Liver (tissue), 9 donors: ENCODE results near the gene GIMAP8. TPM values are rescaled to one million over a fixed set of nuclear protein-coding genes. Genes with fewer than 3 reads are reported as not detected.

Experiments used
- DNase-seq: peaks from one replicate; pipeline ENCODE4 v3.0.0-alpha.2; 2017; ENCODE audit warnings: low spot score
- H3K27ac ChIP-seq, 2 donors: one replicate each; pipeline ENCODE4 v1.7.0; 2013; ENCODE audit warnings: inconsistent platforms in 2 of 2, low read length in 2 of 2, control low read depth in 1 of 2, low read depth in 1 of 2, mild to moderate bottlenecking in 1 of 2
- H3K27me3 ChIP-seq, 4 donors: one replicate each; pipeline versions ENCODE4 v1.6.1 to v1.7.0; 2013; ENCODE audit warnings: low read length in 3 of 4, inconsistent platforms in 1 of 4, mild to moderate bottlenecking in 1 of 4, moderate library complexity in 1 of 4; ENCODE audit not compliant: control insufficient read depth in 4 of 4, insufficient read depth in 4 of 4
- H3K36me3 ChIP-seq, 4 donors: one replicate each; pipeline versions ENCODE4 v1.6.1 to v1.7.0; 2013; ENCODE audit warnings: low read length in 3 of 4, mild to moderate bottlenecking in 3 of 4, low read depth in 1 of 4, moderate library complexity in 1 of 4; ENCODE audit not compliant: control insufficient read depth in 4 of 4, insufficient read depth in 3 of 4
- H3K4me1 ChIP-seq, 4 donors: one replicate each; pipeline versions ENCODE4 v1.6.1 to v1.7.0; 2013; ENCODE audit warnings: low read length in 3 of 4, mild to moderate bottlenecking in 3 of 4, moderate library complexity in 1 of 4; ENCODE audit not compliant: control insufficient read depth in 4 of 4, insufficient read depth in 4 of 4
- H3K4me3 ChIP-seq, 3 donors: one replicate each; pipeline versions ENCODE4 v1.6.1 to v1.7.0; 2013; ENCODE audit warnings: low read length in 3 of 3, control low read depth in 1 of 3, low read depth in 1 of 3, mild to moderate bottlenecking in 1 of 3
- H3K9ac ChIP-seq, 2 donors: one replicate each; pipeline ENCODE4 v1.7.0; 2013; ENCODE audit warnings: low read length in 2 of 2, mild to moderate bottlenecking in 2 of 2, moderate library complexity in 2 of 2, control low read depth in 1 of 2, low read depth in 1 of 2
- H3K9me3 ChIP-seq, 4 donors: one replicate each; pipeline versions ENCODE4 v1.6.1 to v1.7.0; 2013; ENCODE audit warnings: low read length in 3 of 4; ENCODE audit not compliant: control insufficient read depth in 4 of 4
- EGR1 ChIP-seq, 2 donors: IDR thresholded peaks; 2 replicates each; pipeline ENCODE4 v1.6.1; 2016 to 2018; ENCODE audit warnings: antibody characterized with exemption in 2 of 2, low read depth in 2 of 2
- FOXA1 ChIP-seq: IDR thresholded peaks from 2 replicates; pipeline ENCODE4 v1.6.1; 2016; ENCODE audit warnings: antibody characterized with exemption
- FOXA2 ChIP-seq: IDR thresholded peaks from 2 replicates; pipeline ENCODE4 v1.6.1; 2016; ENCODE audit warnings: antibody characterized with exemption
- GABPA ChIP-seq, 2 donors: IDR thresholded peaks in 1 of 2; conservative IDR thresholded peaks in 1 of 2; 2 replicates each; pipeline ENCODE4 v1.6.1; 2016; ENCODE audit warnings: antibody characterized with exemption in 2 of 2, mild to moderate bottlenecking in 1 of 2, moderate library complexity in 1 of 2
- HNF4G ChIP-seq: IDR thresholded peaks from 2 replicates; pipeline ENCODE4 v1.6.1; 2016; ENCODE audit warnings: antibody characterized with exemption
- JUND ChIP-seq, 2 donors: IDR thresholded peaks; 2 replicates each; pipeline ENCODE4 v1.6.1; 2016; ENCODE audit warnings: antibody characterized with exemption in 2 of 2
- NR2F2 ChIP-seq: IDR thresholded peaks from 2 replicates; pipeline ENCODE4 v1.6.1; 2016; ENCODE audit warnings: antibody characterized with exemption
- RAD21 ChIP-seq, 2 donors: IDR thresholded peaks; 2 replicates each; pipeline ENCODE4 v1.6.1; 2016; ENCODE audit warnings: antibody characterized with exemption in 2 of 2, mild to moderate bottlenecking in 2 of 2
- RXRA ChIP-seq, 2 donors: IDR thresholded peaks; 2 replicates each; pipeline ENCODE4 v1.6.1; 2017 to 2018; ENCODE audit warnings: antibody characterized with exemption in 2 of 2, mild to moderate bottlenecking in 1 of 2
- SP1 ChIP-seq: IDR thresholded peaks from 2 replicates; pipeline ENCODE4 v1.6.1; 2018; ENCODE audit warnings: antibody characterized with exemption, mild to moderate bottlenecking
- TAF1 ChIP-seq: conservative IDR thresholded peaks from 2 replicates; pipeline ENCODE4 v1.6.1; 2016; ENCODE audit warnings: antibody characterized with exemption, mild to moderate bottlenecking
- YY1 ChIP-seq: IDR thresholded peaks from 2 replicates; pipeline ENCODE4 v1.6.1; 2016; ENCODE audit warnings: antibody characterized with exemption, mild to moderate bottlenecking
- WGBS: extraction: QIAGEN DNeasy Blood & Tissue Kit; methylation state at CpG from one replicate; pipeline ENCODE4 v1.1.7; 2013; 5-methylcytosine and 5-hydroxymethylcytosine counted together
- polyA plus RNA-seq, 2 donors: library from polyadenylated mRNA; stranded (reverse) in 1 of 2; unstranded in 1 of 2; fragments of 200-250 nt in 1 of 2; fragments of >200 nt in 1 of 2; fragmentation: Nextera tagmentation in 1 of 2; extraction: Ambion mirVana in 1 of 2; gene quantifications; one replicate each; pipeline versions ENCODE4 v1.2.1 to v1.2.3, GENCODE V29; 2013 to 2015
- total RNA-seq, 2 donors: library from RNA; depleted of rRNA; stranded (reverse); fragments of >200 nt; gene quantifications; one replicate each; pipeline ENCODE4 v1.2.3, GENCODE V29; 2014
- TF ChIP-seq, protein P1 (sequence below): fragments of 150-350 bp; IDR thresholded peaks from 2 replicates; pipeline ENCODE4 v1.5.1; 2017; ENCODE audit warnings: improper control_type of control experiment, low read depth, low read length; ENCODE audit not compliant: missing input control
- TF ChIP-seq, protein P2 (sequence below): IDR thresholded peaks from 2 replicates; pipeline ENCODE4 v1.6.1; 2016; ENCODE audit warnings: antibody characterized with exemption, mild to moderate bottlenecking
- TF ChIP-seq, protein P3 (sequence below): IDR thresholded peaks from 2 replicates; pipeline ENCODE4 v1.6.1; 2016; ENCODE audit warnings: antibody characterized with exemption
- TF ChIP-seq, protein P4 (sequence below): IDR thresholded peaks from 2 replicates; pipeline ENCODE4 v1.6.1; 2016; ENCODE audit warnings: antibody characterized with exemption
- donor health status: healthy.
- donor health status: healthy.
- donor health status: healthy.
- donor health status: healthy.
- donor health status: healthy.

GIMAP8 gene
- total and polyA plus RNA-seq, 4 donors = 1.6 to 9.4 (median 7.6) TPM

DNA sequence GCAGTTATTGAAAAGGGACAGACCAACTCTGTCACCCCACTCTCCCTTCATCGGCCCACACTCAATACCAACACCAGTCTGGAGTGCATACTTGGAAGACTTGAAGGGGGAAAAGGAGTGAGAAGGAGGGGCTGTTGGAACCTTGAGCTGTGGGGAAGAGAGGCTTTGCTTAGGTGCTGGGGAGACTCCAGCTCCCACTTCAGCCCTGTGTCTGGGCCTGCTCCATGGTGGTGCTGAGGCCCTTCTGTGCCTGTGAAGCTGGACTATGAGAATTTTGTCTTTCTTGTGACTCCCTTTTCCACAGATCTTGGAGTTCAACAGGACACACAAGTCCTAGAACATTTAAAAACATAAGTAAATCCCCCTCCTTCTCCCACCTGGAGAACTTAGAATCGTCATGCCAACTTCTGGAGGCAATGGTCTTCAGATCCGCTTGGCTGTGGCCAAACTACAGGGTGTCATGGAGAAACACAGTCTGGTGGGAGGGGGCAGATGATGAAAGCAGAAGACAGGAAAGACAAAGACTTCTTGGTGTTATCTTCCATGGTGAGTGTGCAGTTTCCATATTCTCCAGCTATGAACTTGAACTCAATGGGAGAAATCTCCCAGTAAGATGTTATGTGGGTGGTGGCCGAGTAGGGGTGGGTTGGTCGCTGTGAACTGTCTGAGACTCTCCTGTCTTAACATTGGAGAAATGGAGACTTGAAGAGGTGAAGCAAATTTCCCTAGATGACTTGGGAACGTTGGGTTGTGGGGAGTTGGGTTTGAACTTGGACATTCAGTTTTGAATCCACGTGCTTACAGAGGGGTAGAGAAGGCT lies 18.4 kb upstream of the GIMAP8 start:
- H3K4me3 ChIP-seq = no peak overlapping the region
- no peaks in the 10 kb centered on the region for H3K36me3 ChIP-seq
- no peaks in the 10 kb centered on the region for H3K4me1 ChIP-seq
- 91% methylated on average over 7 of the region's 7 CpGs for whole genome bisulfite sequencing
- DNase-seq = no peak
- no peaks in the 10 kb centered on the region for H3K9me3 ChIP-seq
- no peaks in the 10 kb centered on the region for H3K27me3 ChIP-seq
- no peak overlapping the region for H3K9ac ChIP-seq
- TF ChIP-seq NR2F2 (no peak), FOXA2 (no peak), GABPA (IDR thresholded peaks at IDR 0.05 in 1 of 2, conservative IDR thresholded peaks at IDR 0.05 in 1 of 2) (no peak), JUND (IDR thresholded peaks at IDR 0.05) (no peak), SP1 (no peak), RXRA (IDR thresholded peaks at IDR 0.05) (no peak), YY1 (no peak)
- TF ChIP-seq, protein P1, sequence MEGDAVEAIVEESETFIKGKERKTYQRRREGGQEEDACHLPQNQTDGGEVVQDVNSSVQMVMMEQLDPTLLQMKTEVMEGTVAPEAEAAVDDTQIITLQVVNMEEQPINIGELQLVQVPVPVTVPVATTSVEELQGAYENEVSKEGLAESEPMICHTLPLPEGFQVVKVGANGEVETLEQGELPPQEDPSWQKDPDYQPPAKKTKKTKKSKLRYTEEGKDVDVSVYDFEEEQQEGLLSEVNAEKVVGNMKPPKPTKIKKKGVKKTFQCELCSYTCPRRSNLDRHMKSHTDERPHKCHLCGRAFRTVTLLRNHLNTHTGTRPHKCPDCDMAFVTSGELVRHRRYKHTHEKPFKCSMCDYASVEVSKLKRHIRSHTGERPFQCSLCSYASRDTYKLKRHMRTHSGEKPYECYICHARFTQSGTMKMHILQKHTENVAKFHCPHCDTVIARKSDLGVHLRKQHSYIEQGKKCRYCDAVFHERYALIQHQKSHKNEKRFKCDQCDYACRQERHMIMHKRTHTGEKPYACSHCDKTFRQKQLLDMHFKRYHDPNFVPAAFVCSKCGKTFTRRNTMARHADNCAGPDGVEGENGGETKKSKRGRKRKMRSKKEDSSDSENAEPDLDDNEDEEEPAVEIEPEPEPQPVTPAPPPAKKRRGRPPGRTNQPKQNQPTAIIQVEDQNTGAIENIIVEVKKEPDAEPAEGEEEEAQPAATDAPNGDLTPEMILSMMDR = no peak
- TF ChIP-seq, protein P2, sequence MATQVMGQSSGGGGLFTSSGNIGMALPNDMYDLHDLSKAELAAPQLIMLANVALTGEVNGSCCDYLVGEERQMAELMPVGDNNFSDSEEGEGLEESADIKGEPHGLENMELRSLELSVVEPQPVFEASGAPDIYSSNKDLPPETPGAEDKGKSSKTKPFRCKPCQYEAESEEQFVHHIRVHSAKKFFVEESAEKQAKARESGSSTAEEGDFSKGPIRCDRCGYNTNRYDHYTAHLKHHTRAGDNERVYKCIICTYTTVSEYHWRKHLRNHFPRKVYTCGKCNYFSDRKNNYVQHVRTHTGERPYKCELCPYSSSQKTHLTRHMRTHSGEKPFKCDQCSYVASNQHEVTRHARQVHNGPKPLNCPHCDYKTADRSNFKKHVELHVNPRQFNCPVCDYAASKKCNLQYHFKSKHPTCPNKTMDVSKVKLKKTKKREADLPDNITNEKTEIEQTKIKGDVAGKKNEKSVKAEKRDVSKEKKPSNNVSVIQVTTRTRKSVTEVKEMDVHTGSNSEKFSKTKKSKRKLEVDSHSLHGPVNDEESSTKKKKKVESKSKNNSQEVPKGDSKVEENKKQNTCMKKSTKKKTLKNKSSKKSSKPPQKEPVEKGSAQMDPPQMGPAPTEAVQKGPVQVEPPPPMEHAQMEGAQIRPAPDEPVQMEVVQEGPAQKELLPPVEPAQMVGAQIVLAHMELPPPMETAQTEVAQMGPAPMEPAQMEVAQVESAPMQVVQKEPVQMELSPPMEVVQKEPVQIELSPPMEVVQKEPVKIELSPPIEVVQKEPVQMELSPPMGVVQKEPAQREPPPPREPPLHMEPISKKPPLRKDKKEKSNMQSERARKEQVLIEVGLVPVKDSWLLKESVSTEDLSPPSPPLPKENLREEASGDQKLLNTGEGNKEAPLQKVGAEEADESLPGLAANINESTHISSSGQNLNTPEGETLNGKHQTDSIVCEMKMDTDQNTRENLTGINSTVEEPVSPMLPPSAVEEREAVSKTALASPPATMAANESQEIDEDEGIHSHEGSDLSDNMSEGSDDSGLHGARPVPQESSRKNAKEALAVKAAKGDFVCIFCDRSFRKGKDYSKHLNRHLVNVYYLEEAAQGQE = no peak
- no peak overlapping the region for H3K27ac ChIP-seq

DNA sequence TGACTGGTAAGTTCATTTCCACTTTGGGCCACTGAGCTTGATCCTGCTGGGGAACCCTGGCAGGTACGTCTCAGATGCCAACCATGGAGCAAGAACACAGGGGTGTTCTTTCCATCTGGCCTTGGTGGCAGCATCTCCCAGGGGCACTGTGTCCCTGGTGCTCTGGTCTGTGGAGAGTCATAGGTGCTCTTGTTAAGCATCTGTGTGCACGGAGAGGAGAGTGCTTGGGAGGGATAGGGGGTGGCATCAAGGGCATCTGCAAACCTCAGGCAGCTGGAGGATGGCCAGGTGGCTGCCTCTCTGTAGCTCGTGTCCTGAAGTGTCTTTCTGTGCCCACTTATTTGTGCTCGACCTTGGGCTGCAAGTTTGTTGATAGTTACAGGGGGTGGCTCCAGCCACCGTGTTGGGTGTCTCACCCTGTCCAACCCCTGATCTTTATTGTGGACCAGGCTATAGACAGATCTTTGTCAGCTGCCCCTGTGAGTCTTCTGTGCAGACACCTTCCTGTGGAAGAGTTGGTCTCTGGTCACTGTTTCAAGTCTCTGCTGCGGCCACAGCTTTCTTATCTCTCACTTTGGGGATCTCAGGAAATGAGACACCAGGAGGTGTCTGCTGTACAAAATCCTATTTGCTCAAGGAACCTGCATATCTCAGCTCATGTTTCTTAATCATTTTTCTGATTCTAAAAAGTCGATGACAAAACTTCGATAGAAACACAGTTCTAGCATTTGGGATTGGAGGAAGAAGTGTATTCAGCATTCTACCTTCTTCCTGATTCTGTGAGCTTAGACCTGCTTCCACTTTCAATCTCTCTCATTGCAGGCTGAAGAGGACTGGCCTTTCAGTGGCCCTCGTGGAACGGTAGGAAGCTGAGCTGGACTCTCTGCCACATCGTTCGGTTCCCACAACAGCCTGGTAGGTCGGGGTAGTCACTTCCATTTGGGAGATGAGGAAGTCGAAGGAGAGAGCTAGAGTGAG lies 17.2 kb upstream of the GIMAP8 start:
- Histone ChIP-seq H3K4me3 (no peak overlapping the region), H3K9ac (no peak overlapping the region), H3K4me1 (no peaks in the 10 kb centered on the region), H3K36me3 (no peaks in the 10 kb centered on the region), H3K9me3 (no peaks in the 10 kb centered on the region), H3K27me3 (no peaks in the 10 kb centered on the region), H3K27ac (no peak overlapping the region)
- DNase-seq = no peak
- 71% methylated on average over 14 of the region's 14 CpGs for WGBS
- TF ChIP-seq, protein P3, sequence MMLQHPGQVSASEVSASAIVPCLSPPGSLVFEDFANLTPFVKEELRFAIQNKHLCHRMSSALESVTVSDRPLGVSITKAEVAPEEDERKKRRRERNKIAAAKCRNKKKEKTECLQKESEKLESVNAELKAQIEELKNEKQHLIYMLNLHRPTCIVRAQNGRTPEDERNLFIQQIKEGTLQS = no peak
- TF ChIP-seq GABPA (IDR thresholded peaks at IDR 0.05 in 1 of 2, conservative IDR thresholded peaks at IDR 0.05 in 1 of 2) = no peak
- TF ChIP-seq YY1 = no peak
- TF ChIP-seq HNF4G = no peak
- TF ChIP-seq, protein P1 = no peak
- TF ChIP-seq TAF1 = no peak
- TF ChIP-seq JUND (IDR thresholded peaks at IDR 0.05) = no peak
- TF ChIP-seq RAD21 (IDR thresholded peaks at IDR 0.05) = no peak
- TF ChIP-seq RXRA (IDR thresholded peaks at IDR 0.05) = no peak
- TF ChIP-seq, protein P2 = no peak
- TF ChIP-seq EGR1 (IDR thresholded peaks at IDR 0.05; ENCODE audit: low read depth in 2 of 2) = no peak
- TF ChIP-seq FOXA2 = no peak
- no peak for TF ChIP-seq SP1
- no peak for TF ChIP-seq NR2F2
- TF ChIP-seq, protein P4, sequence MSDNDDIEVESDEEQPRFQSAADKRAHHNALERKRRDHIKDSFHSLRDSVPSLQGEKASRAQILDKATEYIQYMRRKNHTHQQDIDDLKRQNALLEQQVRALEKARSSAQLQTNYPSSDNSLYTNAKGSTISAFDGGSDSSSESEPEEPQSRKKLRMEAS = no peak
- TF ChIP-seq FOXA1 = no peak
